Measurements from ENCODE around the gene SP2. TPM values are rescaled to one million over a fixed set of nuclear protein-coding genes. Genes with fewer than 3 reads are reported as not detected.

SP2 gene
- total RNA-seq, 6 experiments from 2014 or later: 3.1 to 7.9 (median 5.5) TPM

- ATAC-seq: no peak
- Histone ChIP-seq H3K36me3 (no peaks in the 10 kb centered on the region), H3K4me3 (no peak overlapping the region), H3K27ac (no peak overlapping the region), H3K4me1 (peaks cover 0 to 22% (median 0%) of the 10 kb centered on the region in 4 donors), H3K27me3 (no peaks in the 10 kb centered on the region), H3K9me3 (no peaks in the 10 kb centered on the region)
- TF ChIP-seq CTCF (IDR thresholded peaks at IDR 0.05): no peak
- no peak for TF ChIP-seq POLR2A (IDR thresholded peaks at IDR 0.05)
- intact Hi-C loops (cut with DNase I): no loop called here
- DNase-seq: no peak
These were observed 2.2 kb downstream of the SP2 start for GRCh38 chr17:47898241-47898640.

GRCh38 chr17:47899643-47900042 is 3.6 kb downstream of the SP2 start:
- intact Hi-C loops (cut with DNase I): no loop called here
- no peak overlapping the region for H3K4me3 ChIP-seq
- no peaks in the 10 kb centered on the region for H3K36me3 ChIP-seq
- H3K4me1 ChIP-seq: peaks cover 0 to 17% (median 2%) of the 10 kb centered on the region in 4 donors
- WGBS (ENCODE audit: insufficient coverage, low coverage, low lambda C conversion rate, missing lambda C conversion rate): no CpG with 5 or more reads among the region's 5 CpGs
- H3K27me3 ChIP-seq: no peaks in the 10 kb centered on the region
- ATAC-seq (no peak), DNase-seq (no peak)
- no peaks in the 10 kb centered on the region for H3K9me3 ChIP-seq
- TF ChIP-seq CTCF (IDR thresholded peaks at IDR 0.05): no peak
- TF ChIP-seq POLR2A (IDR thresholded peaks at IDR 0.05): no peak
- H3K27ac ChIP-seq: no peak overlapping the region

DNA sequence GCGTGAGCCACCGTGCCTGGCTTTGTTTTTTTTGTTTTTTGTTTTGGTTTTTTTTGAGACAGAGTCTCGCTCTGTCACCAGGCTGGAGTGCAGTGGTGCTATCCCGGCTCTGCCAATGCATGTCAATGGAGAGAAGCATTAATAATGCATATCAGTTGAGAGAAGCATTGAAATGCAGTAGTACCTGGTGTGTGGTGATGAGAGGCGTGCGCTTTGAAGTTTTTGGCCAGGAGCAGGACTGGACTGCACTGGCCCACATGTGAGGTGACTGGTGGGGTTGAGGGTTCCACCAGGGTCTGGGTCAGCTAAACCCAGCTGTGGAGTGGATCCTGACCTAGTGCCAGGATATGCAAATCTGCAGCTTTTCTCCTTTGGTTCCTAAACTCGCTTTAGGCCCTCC is 5.4 kb downstream of the SP2 start:
- no peak overlapping the region for H3K27ac ChIP-seq
- peaks cover 0 to 23% (median 3%) of the 10 kb centered on the region in 4 donors for H3K4me1 ChIP-seq
- H3K4me3 ChIP-seq: no peak overlapping the region
- DNase-seq (no peak), ATAC-seq (no peak)
- no peaks in the 10 kb centered on the region for H3K9me3 ChIP-seq
- intact Hi-C loops (cut with DNase I): no loop called here
- 92% methylated on average over 7 of the region's 7 CpGs for WGBS (ENCODE audit: insufficient coverage, low coverage, low lambda C conversion rate, missing lambda C conversion rate)
- no peak for TF ChIP-seq CTCF (IDR thresholded peaks at IDR 0.05)
- TF ChIP-seq POLR2A (IDR thresholded peaks at IDR 0.05): no peak
- no peaks in the 10 kb centered on the region for H3K36me3 ChIP-seq
- no peaks in the 10 kb centered on the region for H3K27me3 ChIP-seq

- no peak for DNase-seq
- no peaks in the 10 kb centered on the region for H3K27me3 ChIP-seq
- no peaks in the 10 kb centered on the region for H3K36me3 ChIP-seq
- no peak overlapping the region for H3K4me3 ChIP-seq
- TF ChIP-seq CTCF (IDR thresholded peaks at IDR 0.05) (no peak), POLR2A (IDR thresholded peaks at IDR 0.05) (no peak)
- ATAC-seq: no peak
- no peak overlapping the region for H3K27ac ChIP-seq
- 78% methylated on average over 4 of the region's 4 CpGs for WGBS (ENCODE audit: insufficient coverage, low coverage, low lambda C conversion rate, missing lambda C conversion rate)
- peaks cover 0 to 25% (median 3%) of the 10 kb centered on the region in 4 donors for H3K4me1 ChIP-seq
- no peaks in the 10 kb centered on the region for H3K9me3 ChIP-seq
- intact Hi-C loops (cut with DNase I): no loop called here
These were observed 6.2 kb downstream of the SP2 start for GRCh38 chr17:47902039-47902744.
